ENCODE measurements around the gene ZKSCAN1. TPM values are rescaled to one million over a fixed set of nuclear protein-coding genes. Genes with fewer than 3 reads are reported as not detected.

Gene ZKSCAN1
- total RNA-seq, 3 donors from 2014 or later = 30.6 to 65.1 (median 52.4) TPM

DNA sequence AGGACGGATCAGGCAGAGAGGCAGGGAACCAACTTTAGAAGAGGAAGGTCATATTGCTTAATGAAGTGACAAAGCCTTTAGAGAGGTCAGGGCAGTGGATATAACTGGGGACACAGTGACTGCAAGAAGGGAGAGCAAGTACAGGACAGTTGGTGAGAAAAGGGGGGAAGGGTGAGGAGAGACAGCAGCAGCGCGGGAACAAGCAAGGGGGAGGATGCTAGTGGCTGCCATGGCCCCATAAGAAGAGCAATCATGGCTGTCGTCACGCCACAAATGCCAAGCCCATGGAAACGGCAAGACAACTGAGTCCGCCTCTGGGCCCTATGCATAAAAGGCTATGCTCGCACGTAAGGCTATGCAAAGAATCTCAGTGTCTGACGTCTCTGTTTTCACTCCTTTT, 57.1 kb downstream of the ZKSCAN1 start:
- peaks cover 29% of the 10 kb centered on the region for H3K36me3 ChIP-seq
- no peak overlapping the region for H3K4me3 ChIP-seq
- intact Hi-C loops (cut with DNase I; ENCODE audit: low total_unique reads) = no loop called here
- peaks cover 25 to 31% of the 10 kb centered on the region in 2 donors for H3K9me3 ChIP-seq
- no peak for TF ChIP-seq POLR2A (IDR thresholded peaks at IDR 0.05)
- no peak for TF ChIP-seq POLR2AphosphoS5 (IDR thresholded peaks at IDR 0.05)
- TF ChIP-seq, protein P1, sequence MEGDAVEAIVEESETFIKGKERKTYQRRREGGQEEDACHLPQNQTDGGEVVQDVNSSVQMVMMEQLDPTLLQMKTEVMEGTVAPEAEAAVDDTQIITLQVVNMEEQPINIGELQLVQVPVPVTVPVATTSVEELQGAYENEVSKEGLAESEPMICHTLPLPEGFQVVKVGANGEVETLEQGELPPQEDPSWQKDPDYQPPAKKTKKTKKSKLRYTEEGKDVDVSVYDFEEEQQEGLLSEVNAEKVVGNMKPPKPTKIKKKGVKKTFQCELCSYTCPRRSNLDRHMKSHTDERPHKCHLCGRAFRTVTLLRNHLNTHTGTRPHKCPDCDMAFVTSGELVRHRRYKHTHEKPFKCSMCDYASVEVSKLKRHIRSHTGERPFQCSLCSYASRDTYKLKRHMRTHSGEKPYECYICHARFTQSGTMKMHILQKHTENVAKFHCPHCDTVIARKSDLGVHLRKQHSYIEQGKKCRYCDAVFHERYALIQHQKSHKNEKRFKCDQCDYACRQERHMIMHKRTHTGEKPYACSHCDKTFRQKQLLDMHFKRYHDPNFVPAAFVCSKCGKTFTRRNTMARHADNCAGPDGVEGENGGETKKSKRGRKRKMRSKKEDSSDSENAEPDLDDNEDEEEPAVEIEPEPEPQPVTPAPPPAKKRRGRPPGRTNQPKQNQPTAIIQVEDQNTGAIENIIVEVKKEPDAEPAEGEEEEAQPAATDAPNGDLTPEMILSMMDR (IDR thresholded peaks at IDR 0.05) = no peak
- no peaks in the 10 kb centered on the region for H3K27me3 ChIP-seq
- no peak overlapping the region for H3K27ac ChIP-seq
- H3K4me1 ChIP-seq = no peaks in the 10 kb centered on the region
- no peak for DNase-seq (ENCODE audit: low spot score in 2 of 2)

DNA sequence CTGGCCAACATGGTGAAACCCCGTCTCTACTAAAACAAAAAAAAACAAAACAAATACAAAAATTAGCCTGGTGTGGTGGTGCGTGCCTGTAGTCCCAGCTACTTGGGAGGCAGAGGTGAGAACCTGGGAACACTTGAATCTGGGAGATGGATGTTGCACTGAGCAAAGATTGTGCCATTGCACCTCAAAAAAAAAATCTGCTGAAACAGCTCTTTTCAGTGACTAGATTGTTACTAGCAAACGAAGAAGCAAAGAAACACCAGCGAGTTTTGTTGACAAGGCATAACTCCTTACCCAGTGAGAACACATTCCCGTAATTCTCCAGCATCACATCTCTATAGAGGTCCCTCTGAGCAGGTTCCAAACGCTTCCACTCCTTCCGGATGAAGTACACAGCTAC, 59.4 kb downstream of the ZKSCAN1 start:
- H3K36me3 ChIP-seq = peaks cover 29% of the 10 kb centered on the region
- no peaks in the 10 kb centered on the region for H3K27me3 ChIP-seq
- no peak overlapping the region for H3K4me3 ChIP-seq
- DNase-seq (ENCODE audit: low spot score in 2 of 2) = no peak
- H3K9me3 ChIP-seq = peaks cover 25 to 30% of the 10 kb centered on the region in 2 donors
- intact Hi-C loops (cut with DNase I; ENCODE audit: low total_unique reads) = no loop called here
- no peak overlapping the region for H3K27ac ChIP-seq
- TF ChIP-seq, protein P1 (IDR thresholded peaks at IDR 0.05) = no peak
- TF ChIP-seq POLR2A (IDR thresholded peaks at IDR 0.05) (no peak), POLR2AphosphoS5 (IDR thresholded peaks at IDR 0.05) (no peak)
- no peaks in the 10 kb centered on the region for H3K4me1 ChIP-seq

DNA sequence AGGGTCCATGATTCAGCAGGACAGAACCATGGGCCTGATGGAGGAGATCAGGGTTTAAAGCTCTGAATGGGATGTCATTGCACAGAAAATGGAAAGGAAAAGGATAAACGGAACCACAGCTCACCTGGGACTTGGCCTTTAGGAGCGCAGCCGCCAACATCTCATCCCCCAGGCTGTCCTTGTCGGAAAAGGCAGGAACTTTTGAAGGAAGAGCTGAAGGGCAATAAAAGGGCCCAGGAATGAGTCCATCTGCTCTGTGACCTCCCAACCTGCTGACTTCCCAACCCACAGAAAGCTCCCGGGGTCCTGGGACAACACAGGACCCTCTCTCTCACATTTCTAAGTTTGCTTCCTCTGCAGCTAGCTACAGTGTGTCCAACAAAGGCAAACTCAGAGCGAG, 60.0 kb downstream of the ZKSCAN1 start:
- Histone ChIP-seq H3K9me3 (peaks cover 22 to 24% of the 10 kb centered on the region in 2 donors), H3K36me3 (peaks cover 27% of the 10 kb centered on the region), H3K27me3 (no peaks in the 10 kb centered on the region), H3K27ac (no peak overlapping the region), H3K4me3 (no peak overlapping the region), H3K4me1 (peaks cover 0 to 5% of the 10 kb centered on the region in 2 donors)
- no peak for TF ChIP-seq POLR2A (IDR thresholded peaks at IDR 0.05)
- TF ChIP-seq, protein P1 (IDR thresholded peaks at IDR 0.05) = no peak
- no peak for TF ChIP-seq POLR2AphosphoS5 (IDR thresholded peaks at IDR 0.05)
- intact Hi-C loops (cut with DNase I; ENCODE audit: low total_unique reads) = no loop called here
- no peak for DNase-seq (ENCODE audit: low spot score in 2 of 2)

DNA sequence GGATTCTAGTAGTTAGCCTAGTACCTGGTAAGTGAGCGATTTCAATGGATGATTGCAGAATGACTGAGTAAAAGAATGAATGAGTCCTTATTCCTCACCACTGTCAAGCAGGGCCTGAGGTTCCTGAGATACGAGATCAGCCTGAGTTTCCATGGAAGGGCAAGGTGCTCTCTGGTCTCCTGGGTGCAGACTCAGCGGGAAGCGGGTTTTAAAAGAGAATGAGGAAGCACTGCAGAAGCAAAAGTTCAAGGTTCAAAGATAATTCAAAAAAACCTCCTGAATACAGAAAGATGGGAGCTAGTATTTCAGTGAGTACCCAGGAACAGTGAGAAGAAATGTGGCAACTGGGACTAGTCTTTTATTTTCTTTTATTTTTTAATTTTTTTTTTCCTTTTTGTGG, 61.8 kb downstream of the ZKSCAN1 start:
- intact Hi-C loops (cut with DNase I; ENCODE audit: low total_unique reads) = no loop called here
- H3K4me3 ChIP-seq = no peak overlapping the region
- H3K4me1 ChIP-seq = peaks cover 0 to 7% of the 10 kb centered on the region in 2 donors
- TF ChIP-seq POLR2AphosphoS5 (IDR thresholded peaks at IDR 0.05) (no peak), POLR2A (IDR thresholded peaks at IDR 0.05) (no peak)
- TF ChIP-seq, protein P1 (IDR thresholded peaks at IDR 0.05) = no peak
- H3K36me3 ChIP-seq = peaks cover 10% of the 10 kb centered on the region
- no peak for DNase-seq (ENCODE audit: low spot score in 2 of 2)
- H3K27ac ChIP-seq = no peak overlapping the region
- peaks cover 4 to 6% of the 10 kb centered on the region in 2 donors for H3K9me3 ChIP-seq
- H3K27me3 ChIP-seq = no peaks in the 10 kb centered on the region

DNA sequence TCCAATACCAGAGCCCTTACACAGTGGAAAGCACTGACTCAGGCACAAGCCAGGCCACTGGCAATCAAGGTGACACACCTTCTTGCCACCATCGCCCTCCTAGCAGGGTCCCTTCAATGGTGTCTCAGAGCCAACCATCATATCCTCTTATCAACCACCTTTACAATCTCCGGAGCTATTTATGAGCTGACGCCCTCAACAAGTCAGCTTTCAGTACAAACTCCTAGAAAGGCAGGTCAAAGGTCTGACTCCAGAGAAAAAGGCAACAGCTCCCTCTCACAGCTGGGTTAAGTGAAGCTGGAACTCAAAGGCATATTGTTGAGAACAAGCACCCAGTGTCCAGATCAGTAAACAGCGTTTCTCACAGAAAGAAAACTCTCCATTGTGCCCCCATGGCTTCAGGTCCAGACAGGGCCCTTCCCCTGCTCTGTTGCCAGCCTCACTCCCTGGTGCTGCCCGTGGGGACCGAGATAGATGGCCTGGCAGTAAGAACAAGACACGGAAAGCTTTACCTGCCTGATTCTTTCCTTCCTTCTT, 63.7 kb downstream of the ZKSCAN1 start:
- Histone ChIP-seq H3K4me3 (no peak overlapping the region), H3K36me3 (no peaks in the 10 kb centered on the region)

More for the DNA sequence above, 63.7 kb downstream of the ZKSCAN1 start:
- no peaks in the 10 kb centered on the region for H3K27me3 ChIP-seq
- no peak for DNase-seq (ENCODE audit: low spot score in 2 of 2)
- peaks cover 0 to 7% of the 10 kb centered on the region in 2 donors for H3K4me1 ChIP-seq
- TF ChIP-seq, protein P1 (IDR thresholded peaks at IDR 0.05) = no peak
- TF ChIP-seq POLR2AphosphoS5 (IDR thresholded peaks at IDR 0.05) (no peak), POLR2A (IDR thresholded peaks at IDR 0.05) (no peak)
- no peaks in the 10 kb centered on the region for H3K9me3 ChIP-seq
- H3K27ac ChIP-seq = no peak overlapping the region
- intact Hi-C loops (cut with DNase I; ENCODE audit: low total_unique reads) = no loop called here

Data from breast epithelium (tissue), 4 donors.